Measurements from ENCODE around the gene SPPL3.

Gene SPPL3

GRCh38 chr12:120865098-120865497, 39.1 kb downstream of the SPPL3 start:
- DNase-seq (ENCODE audit: low read depth) = no peak
- H3K4me3 ChIP-seq (ENCODE audit: low read length) = no peak overlapping the region
- TF ChIP-seq CTCF (conservative IDR thresholded peaks at IDR 0.05; ENCODE audit: low read length) = no peak

GRCh38 chr12:120862664-120863063, 41.5 kb downstream of the SPPL3 start:
- H3K4me3 ChIP-seq (ENCODE audit: low read length) = no peak overlapping the region
- DNase-seq (ENCODE audit: low read depth) = no peak
- no peak for TF ChIP-seq CTCF (conservative IDR thresholded peaks at IDR 0.05; ENCODE audit: low read length)

GRCh38 chr12:120861074-120861795, 42.9 kb downstream of the SPPL3 start:
- TF ChIP-seq CTCF (conservative IDR thresholded peaks at IDR 0.05; ENCODE audit: low read length) = no peak
- H3K4me3 ChIP-seq (ENCODE audit: low read length) = no peak overlapping the region
- no peak for DNase-seq (ENCODE audit: low read depth)

GRCh38 chr12:120858306-120859088, 45.7 kb downstream of the SPPL3 start:
- H3K4me3 ChIP-seq (ENCODE audit: low read length) = no peak overlapping the region
- TF ChIP-seq CTCF (conservative IDR thresholded peaks at IDR 0.05; ENCODE audit: low read length) = no peak

GRCh38 chr12:120856980-120857379, 47.2 kb downstream of the SPPL3 start:
- TF ChIP-seq CTCF (conservative IDR thresholded peaks at IDR 0.05; ENCODE audit: low read length) = peak; percentile 48; the same call in 1 of the 2 replicates
- H3K4me3 ChIP-seq (ENCODE audit: low read length) = no peak overlapping the region
- peak; percentile 32 for DNase-seq (ENCODE audit: low read depth)

More at GRCh38 chr12:120858306-120859088, 45.7 kb downstream of the SPPL3 start:
- DNase-seq (ENCODE audit: low read depth) = no peak

GRCh38 chr12:120855823-120856588, 48.2 kb downstream of the SPPL3 start:
- TF ChIP-seq CTCF (conservative IDR thresholded peaks at IDR 0.05; ENCODE audit: low read length) = no peak
- peak; percentile 34 for DNase-seq (ENCODE audit: low read depth)
- no peak overlapping the region for H3K4me3 ChIP-seq (ENCODE audit: low read length)

All from AG10803 (cell line).